UCSD-AML1 (cell line): ENCODE measurements around the gene GPR152.
A peak's percentile ranks its signal among the peaks of the same experiment; 100 is the strongest.
"Not testable (repeated sequence)": the region's sequence is repeated elsewhere in the genome, so short reads cannot be mapped to it uniquely, and the experiment has no call there.

ENCODE experiments used
- DNase-seq: peaks from one replicate; lab custom pipeline; 2025; ENCODE audit not compliant: unreplicated experiment; lab: John Stamatoyannopoulos, UW

GPR152 gene

DNA sequence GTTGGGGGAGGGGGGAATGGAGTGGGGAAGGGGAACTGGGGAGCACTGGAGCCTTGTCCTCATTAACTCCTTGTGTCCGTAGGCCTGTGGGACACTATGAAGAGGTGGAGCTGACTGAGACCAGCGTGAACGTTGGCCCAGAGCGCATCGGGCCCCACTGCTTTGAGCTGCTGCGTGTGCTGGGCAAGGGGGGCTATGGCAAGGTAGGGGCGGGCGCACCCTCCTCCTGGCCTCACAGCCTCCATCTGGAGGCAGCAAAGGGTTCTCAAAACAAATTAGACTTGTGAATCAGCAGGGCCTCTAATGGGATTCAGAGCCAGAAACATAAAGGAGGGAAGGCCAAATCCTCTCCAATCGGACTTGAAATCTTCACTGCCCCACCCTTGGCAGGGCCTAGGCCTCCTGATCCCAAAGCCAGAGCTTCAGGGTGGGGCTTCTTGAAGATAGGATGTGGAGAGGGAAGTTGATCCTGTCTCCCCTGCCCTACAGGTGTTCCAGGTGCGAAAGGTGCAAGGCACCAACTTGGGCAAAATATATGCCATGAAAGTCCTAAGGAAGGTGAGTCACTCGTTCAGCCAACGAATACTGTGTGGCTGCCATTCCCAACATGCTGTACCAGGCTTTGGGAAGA lies 23.4 kb downstream of the GPR152 start:
- no peak for DNase-seq

GRCh38 chr11:67428052-67429001 lies 24.2 kb downstream of the GPR152 start, which contains the start of gene RPS6KB2:
Gene RPS6KB2 (plus strand): TSS chr11:67428494. CDS start chr11:67428546, 52 bp downstream.
- peak; percentile 96 for DNase-seq

GRCh38 chr11:67427364-67427859 lies 25.1 kb downstream of the GPR152 start:
- DNase-seq, result not testable (repeated sequence)

DNA sequence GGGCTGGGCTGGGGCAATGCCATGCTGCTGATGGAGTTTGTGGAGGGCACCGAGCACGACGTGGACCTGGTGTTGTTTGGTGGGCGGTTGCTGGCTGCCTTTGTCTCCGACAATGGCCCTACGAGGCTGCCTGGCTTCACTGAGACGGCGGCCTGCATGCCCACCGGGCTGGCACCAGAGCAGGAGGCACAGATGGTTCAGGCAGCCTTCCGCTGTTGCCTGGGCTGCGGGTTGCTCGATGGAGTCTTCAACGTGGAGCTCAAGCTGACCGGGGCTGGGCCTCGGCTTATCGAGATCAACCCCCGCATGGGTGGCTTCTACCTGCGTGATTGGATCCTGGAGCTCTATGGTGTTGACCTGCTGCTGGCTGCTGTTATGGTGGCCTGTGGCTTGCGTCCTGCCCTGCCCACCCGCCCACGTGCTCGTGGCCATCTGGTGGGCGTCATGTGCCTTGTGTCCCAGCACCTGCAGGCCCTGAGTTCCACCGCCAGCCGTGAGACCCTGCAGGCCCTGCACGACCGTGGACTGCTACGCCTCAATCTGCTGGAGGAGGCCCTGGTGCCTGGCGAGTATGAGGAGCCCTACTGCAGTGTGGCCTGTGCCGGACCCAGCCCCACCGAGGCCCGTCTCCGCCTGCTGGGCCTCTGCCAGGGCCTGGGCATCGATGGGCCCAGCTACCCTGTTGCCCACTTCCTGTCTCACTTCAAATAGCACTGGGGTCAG lies 28.5 kb downstream of the GPR152 start:
- DNase-seq, result no peak

- DNase-seq, result no peak
Observed at GRCh38 chr11:67423466-67423865, 29.1 kb downstream of the GPR152 start.

DNA sequence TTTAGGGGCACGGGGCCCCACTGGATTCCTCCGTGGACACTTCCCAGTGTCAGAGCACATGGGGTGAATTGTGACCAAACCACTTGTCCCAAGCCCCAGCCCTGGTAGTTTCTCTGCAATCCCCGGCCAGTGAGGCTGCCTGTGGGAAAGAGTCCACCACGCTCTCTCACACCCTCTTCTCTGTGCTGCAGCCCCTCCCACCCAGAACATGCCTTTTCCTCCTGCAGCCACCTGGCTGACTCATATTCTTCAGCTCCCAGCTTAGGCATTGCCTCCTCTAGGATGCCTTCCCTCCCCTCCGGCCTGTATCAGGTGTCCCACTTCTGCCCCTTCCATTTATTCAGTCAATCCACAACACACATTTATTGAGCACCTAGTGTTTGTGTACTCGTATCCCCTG lies 29.6 kb downstream of the GPR152 start:
- no peak for DNase-seq

DNA sequence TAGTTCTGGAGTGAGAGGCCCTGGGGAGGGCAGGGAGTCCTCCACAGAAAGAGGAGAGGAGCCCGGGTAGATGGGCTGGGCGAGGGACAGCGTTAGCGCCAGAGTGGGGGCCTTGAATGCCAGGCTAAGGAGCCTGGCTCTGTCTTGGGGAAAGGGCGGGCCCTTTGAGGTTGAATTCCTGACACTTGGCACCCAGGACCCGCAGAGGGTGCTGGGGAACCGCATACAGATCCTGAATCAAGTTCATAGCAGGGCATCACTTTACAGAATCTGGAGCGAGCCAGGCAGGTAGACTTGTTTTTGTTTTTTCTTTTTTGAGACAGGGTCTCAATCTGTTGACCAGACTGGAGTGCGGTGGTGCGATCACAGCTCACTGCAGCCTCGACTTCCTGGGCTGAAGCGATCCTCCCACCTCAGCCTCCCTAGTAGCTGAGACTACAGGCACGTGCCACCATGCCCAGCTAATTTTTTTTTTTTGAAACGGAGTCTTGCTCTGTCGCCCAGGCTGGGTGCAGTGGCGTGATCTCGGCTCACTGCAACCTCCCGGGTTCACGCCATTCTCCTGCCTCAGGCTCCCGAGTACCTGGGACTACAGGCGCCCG lies 31.0 kb downstream of the GPR152 start:
- no peak for DNase-seq

GRCh38 chr11:67420646-67421429 lies 31.7 kb downstream of the GPR152 start:
- peak; percentile 95 for DNase-seq

DNA sequence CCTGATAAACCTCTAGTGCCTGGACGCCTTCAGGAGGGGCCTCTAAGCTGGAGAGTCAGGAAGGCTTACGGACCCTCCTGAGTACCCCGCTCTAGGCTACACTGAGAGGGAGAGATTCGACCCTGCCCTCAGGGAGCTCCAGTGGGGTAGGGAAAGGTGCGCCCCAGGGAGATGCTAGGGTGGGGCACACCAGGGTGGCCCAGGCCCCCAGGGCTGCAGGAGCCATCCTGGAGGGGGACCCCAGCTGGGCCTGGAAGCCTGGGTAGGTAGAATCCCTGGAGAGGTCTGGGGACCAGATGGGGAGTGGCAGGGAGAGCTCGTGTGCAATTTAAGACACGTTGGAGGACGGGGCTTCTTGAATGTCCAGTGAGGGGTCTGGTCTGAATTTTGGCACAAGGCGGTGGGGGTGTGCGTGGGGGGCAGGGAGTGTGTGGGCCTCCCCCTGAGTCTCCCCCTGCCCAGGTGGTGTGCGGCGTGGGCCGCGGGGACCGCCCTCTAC lies 32.3 kb downstream of the GPR152 start:
- DNase-seq, result no peak

DNA sequence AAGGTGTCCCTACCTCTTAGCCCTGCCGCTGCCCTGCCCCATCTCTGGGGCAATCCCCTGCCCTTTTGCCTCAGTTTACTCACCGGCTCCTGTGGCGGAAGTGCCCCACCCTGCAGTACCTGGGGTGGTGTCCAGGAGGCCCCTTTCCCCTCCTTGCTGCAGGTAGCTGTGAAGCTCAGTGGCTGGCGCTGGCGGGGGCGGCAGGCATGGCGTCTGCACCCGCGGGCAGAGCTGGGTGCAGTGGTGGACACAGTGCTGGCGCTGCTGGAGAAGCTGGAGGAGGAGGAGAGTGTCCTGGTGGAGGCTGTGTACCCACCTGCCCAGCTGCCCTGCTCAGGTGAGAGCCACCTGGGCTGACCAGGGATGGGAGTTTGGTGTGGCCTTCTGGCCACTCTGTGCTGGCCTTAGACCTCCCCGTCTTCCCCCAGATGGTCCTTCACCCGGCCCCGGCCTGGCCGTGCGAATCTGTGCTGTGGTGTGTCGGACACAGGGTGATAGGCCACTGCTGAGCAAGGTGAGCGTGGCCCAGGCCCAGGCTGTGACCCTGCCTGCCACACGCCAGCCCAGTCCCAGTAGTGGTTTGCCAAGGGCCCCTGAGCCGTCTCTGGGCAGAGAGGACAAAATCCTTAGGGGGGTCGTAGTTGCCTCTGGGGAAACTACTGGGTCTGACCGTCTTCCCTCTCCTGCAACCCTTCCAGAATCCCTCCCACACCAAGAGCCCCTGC lies 33.0 kb downstream of the GPR152 start:
- no peak for DNase-seq

DNA sequence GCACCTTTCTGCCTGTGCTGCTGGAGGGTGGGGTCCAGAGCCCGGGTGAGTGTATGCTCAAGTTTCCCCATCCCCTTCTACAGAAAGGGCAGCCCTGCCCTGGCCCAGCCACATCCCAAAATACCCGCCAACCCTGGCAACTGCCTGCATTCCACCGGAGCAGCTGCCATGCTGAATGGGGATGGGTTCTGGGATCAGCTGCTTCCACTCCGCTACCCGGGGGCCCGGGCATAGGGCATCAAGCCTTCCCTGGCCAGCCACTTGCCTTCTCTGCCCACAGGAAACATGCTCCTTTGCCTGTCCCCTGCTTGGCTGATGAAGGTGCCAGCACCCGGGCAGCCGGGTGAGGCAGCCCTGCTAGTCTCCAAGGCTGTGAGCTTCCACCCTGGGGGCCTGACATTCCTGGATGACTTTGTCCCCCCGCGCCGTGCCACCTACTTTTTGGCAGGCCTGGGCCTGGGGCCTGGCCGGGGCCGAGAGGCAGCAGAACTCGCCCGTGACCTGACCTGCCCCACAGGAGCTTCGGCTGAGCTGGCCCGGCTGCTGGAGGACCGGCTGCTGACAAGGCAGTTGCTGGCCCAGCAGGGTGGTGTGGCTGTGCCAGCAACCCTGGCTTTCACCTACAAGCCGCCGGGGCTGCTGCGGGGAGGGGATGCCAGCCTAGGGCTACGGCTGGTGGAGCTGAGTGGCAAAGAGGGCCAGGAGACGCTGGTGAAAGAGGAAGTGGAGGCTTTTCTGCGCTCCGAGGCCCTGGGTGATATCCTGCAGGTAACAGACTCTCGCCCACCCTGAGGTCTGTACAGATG lies 33.9 kb downstream of the GPR152 start:
- DNase-seq, result no peak

GRCh38 chr11:67417425-67417824 lies 35.1 kb downstream of the GPR152 start:
- DNase-seq, result no peak

DNA sequence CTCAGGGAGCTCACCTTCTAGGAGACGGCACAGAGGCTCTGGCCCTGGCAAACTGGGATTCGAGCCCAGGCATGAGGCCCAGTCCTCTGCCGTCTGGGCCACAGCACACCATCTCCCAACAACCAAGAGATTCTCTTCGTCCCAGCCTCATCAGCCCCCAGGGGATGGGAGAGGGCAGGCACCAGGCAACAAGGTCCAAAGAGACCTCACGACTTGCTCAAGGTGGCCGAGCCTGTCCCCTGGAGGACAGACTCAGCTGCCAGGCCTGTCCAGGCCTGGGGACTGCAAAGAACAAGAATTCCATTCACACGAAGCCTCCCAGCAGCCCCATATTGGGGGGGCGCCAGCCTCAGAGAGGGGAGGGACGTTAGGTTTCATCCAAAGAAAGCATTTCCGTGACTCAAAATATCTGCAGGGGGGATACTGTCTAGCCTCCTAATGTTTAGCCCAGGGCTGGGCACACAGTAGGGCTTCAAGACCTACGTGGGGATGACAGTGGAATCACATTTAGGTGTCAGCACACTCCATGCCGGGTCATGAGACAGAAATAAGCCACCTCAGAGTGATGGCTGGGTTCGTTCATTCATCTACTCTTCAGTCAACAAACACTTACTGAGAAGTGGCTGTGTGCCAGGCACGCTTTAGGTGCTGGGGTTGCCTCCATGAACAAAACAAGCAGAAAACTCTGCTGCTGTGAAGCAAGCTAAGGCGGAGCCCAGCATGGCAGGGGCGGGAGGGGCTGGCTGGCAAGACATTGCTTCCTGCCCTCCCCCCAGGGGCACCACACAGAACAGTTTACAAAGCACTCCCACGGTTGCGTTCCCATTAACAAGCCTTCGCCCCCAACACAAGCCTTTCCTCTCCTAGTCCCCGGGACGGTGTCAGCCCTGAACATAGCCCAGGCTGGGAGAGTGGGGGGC lies 35.9 kb downstream of the GPR152 start:
- DNase-seq, result peak; percentile 32

DNA sequence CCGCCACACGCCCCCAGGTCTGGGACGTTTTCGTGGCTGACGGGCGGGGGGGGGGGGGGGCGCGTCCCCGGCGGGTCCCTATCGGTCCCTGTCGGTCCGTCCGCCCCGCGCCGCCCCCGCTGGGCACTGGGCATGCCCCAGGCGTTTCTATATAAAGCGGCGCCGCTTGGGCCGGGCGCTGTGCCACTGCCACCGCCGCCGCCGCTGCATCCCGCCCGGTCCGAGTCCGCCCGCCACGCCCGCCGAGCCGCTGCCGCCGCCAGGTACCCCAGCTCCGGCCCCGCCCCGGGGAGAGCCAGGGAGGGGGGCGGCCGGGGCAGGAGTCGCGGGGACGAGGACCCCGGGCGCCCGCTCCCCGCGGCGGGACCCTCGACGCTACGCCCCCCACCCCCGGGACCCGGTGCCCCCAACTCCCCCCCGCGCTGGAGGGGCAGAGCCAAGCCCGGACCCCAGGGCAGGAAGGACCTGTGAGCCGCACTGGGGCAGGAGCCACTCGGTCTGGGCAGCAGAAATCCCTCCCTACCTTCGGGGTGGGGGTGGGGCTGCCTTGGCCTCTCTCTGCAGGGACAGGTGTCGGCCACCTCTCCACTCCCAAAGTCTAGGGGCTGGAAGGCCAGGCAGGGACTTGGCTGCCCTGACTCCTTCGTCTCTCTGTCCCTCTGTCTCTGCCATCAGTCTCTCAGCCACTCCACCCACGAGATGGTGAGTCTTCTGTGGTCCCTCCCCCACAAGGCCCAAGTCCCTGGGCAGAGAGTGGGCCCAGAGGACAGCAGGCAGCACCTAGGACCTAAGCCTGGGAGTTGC lies 36.8 kb downstream of the GPR152 start, which contains the start of gene CARNS1:
CARNS1 (plus strand) TSS at position 178 of the 804 bp plus-strand sequence; CDS start at position 700, 522 bp downstream.
- DNase-seq, result no peak

GRCh38 chr11:67413266-67413849 lies 39.2 kb downstream of the GPR152 start:
- DNase-seq, result no peak
